Measurements from ENCODE around the gene FADS6.

The FADS6 gene

GRCh38 chr17:74892013-74892841, 1.2 kb downstream of the FADS6 start:
- no peak for DNase-seq (ENCODE audit: low read depth in 2 of 2)

- DNase-seq (ENCODE audit: low read depth in 2 of 2), result no peak
Measured at GRCh38 chr17:74890554-74890953, 2.9 kb downstream of the FADS6 start.

- no peak for DNase-seq (ENCODE audit: low read depth in 2 of 2)
Measured at GRCh38 chr17:74888469-74888868, 5.0 kb downstream of the FADS6 start.

GRCh38 chr17:74883241-74883745, 10.1 kb downstream of the FADS6 start:
- DNase-seq (ENCODE audit: low read depth in 2 of 2), result no peak

- no peak for DNase-seq (ENCODE audit: low read depth in 2 of 2)
Measured at GRCh38 chr17:74882517-74883240, 10.8 kb downstream of the FADS6 start.

GRCh38 chr17:74881073-74881472, 12.4 kb downstream of the FADS6 start:
- no peak for DNase-seq (ENCODE audit: low read depth in 2 of 2)

GRCh38 chr17:74879308-74879707, 14.1 kb downstream of the FADS6 start:
- DNase-seq (ENCODE audit: low read depth in 2 of 2), result no peak

GRCh38 chr17:74878658-74879057, 14.8 kb downstream of the FADS6 start:
- DNase-seq (ENCODE audit: low read depth in 2 of 2), result no peak

GRCh38 chr17:74877592-74878548, 15.6 kb downstream of the FADS6 start:
- no peak for DNase-seq (ENCODE audit: low read depth in 2 of 2)

- no peak for DNase-seq (ENCODE audit: low read depth in 2 of 2)
Measured at GRCh38 chr17:74875977-74876593, 17.3 kb downstream of the FADS6 start.

- no peak for DNase-seq (ENCODE audit: low read depth in 2 of 2)
Measured at GRCh38 chr17:74875155-74875976, 18.1 kb downstream of the FADS6 start.

- DNase-seq (ENCODE audit: low read depth in 2 of 2), result no peak
Measured at GRCh38 chr17:74874615-74875037, 18.8 kb downstream of the FADS6 start.

GRCh38 chr17:74873874-74874614, 19.4 kb downstream of the FADS6 start:
- DNase-seq (ENCODE audit: low read depth in 2 of 2), result no peak

- DNase-seq (ENCODE audit: low read depth in 2 of 2), result peak; percentile 99
Measured at GRCh38 chr17:74873037-74873873, 20.2 kb downstream of the FADS6 start.

GRCh38 chr17:74872313-74873036, 21.0 kb downstream of the FADS6 start, which contains the start of gene FDXR:
TSS of gene FDXR (minus strand) at chr17:74872994. CDS start at chr17:74872944, 50 bp downstream.
- DNase-seq (ENCODE audit: low read depth in 2 of 2), result peak in 1 of 2 donors; percentile 22

- no peak for DNase-seq (ENCODE audit: low read depth in 2 of 2)
Measured at GRCh38 chr17:74871356-74872076, 21.9 kb downstream of the FADS6 start.

- DNase-seq (ENCODE audit: low read depth in 2 of 2), result no peak
Measured at GRCh38 chr17:74870512-74870911, 22.9 kb downstream of the FADS6 start.

Data from stimulated activated CD4-positive, alpha-beta T cell treated with anti-CD3 and anti-CD28 coated beads, Interleukin-4, amount 100 ng/mL, for 48 hours (primary cell).